Gastrocnemius medialis (tissue), 4 donors: ENCODE results near the gene UBR4. TPM values are rescaled to one million over a fixed set of nuclear protein-coding genes. Genes with fewer than 3 reads are reported as not detected.
A peak's percentile ranks its signal among the peaks of the same experiment; 100 is the strongest.

Experiments
- ATAC-seq, 2 donors: fragments of 150-250 bp; one replicate each; pipeline ENCODE4 v1.9.1; 2016
- DNase-seq, 2 donors: peaks; one replicate each; pipeline ENCODE4 v3.0.0-alpha.2; 2019
- H3K27ac ChIP-seq, 4 donors: fragments of 200-600 bp; sonication (generic); 1 replicate in 1 of 4; 2 replicates in 3 of 4; pipeline ENCODE4 v1.5.1; 2016 to 2018; ENCODE audit warnings: mild to moderate bottlenecking in 2 of 4, moderate library complexity in 1 of 4
- H3K27me3 ChIP-seq, 3 donors: fragments of 200-600 bp; sonication (generic) in 2 of 3; 1 replicate in 1 of 3; 2 replicates in 2 of 3; pipeline versions ENCODE4 v1.5.1 to v1.6.0; 2016 to 2019; ENCODE audit warnings: mild to moderate bottlenecking in 1 of 3, moderate library complexity in 1 of 3
- H3K36me3 ChIP-seq, 2 donors: fragments of 200-600 bp; sonication (generic) in 1 of 2; one replicate each; pipeline ENCODE4 v1.5.1; 2017 to 2018
- H3K4me1 ChIP-seq, 2 donors: fragments of 200-600 bp; sonication (generic) in 1 of 2; one replicate each; pipeline ENCODE4 v1.5.1; 2016 to 2017; ENCODE audit warnings: mild to moderate bottlenecking in 2 of 2
- H3K4me3 ChIP-seq, 4 donors: fragments of 200-600 bp; sonication (generic) in 3 of 4; 1 replicate in 1 of 4; 2 replicates in 3 of 4; pipeline ENCODE4 v1.5.1; 2016 to 2019; ENCODE audit warnings: mild to moderate bottlenecking in 2 of 4
- H3K9me3 ChIP-seq, 3 donors: fragments of 200-600 bp; sonication (generic) in 2 of 3; 1 replicate in 1 of 3; 2 replicates in 2 of 3; pipeline ENCODE4 v1.5.1; 2016 to 2019
- CTCF ChIP-seq, 5 experiments: fragments of 450-650 bp in 3 of 5; fragments of 200-600 bp in 2 of 5; sonication (generic) in 2 of 5; IDR thresholded peaks in 4 of 5; conservative IDR thresholded peaks in 1 of 5; 1 replicate in 4 of 5; 2 replicates in 1 of 5; pipeline ENCODE4 v1.5.1; 2016 to 2019; ENCODE audit warnings: antibody characterized with exemption in 5 of 5, mild to moderate bottlenecking in 3 of 5, moderate library complexity in 3 of 5
- POLR2A ChIP-seq, 2 donors: fragments of 450-650 bp; IDR thresholded peaks; one replicate each; pipeline ENCODE4 v1.6.1; 2017; ENCODE audit warnings: antibody characterized with exemption in 2 of 2, mild to moderate bottlenecking in 2 of 2, moderate library complexity in 2 of 2
- in situ Hi-C, 4 donors: fragments of 200-750 bp; cut with MboI; loops; one replicate each; pipeline versions ENCODE4 v1.15.0 to v1.8.0; 2017; ENCODE audit warnings: low sequenced_read_pairs in 4 of 4
- intact Hi-C: fragments of 100-400 bp; cut with DNase I; formaldehyde crosslinking; loops from one replicate; pipeline ENCODE4 v1.15.1; 2023; ENCODE audit warnings: low total_unique reads
- total RNA-seq, 4 donors: library from RNA; depleted of rRNA; stranded (reverse); fragments of >200 nt; gene quantifications; one replicate each; pipeline versions ENCODE4 v1.1.0 to v1.2.3, GENCODE V29; 2016

Gene UBR4
- total RNA-seq, 4 donors from 2014 or later, result 156 to 293 (median 197) TPM

GRCh38 chr1:19121192-19121591 is 88.9 kb downstream of the UBR4 start:
- TF ChIP-seq CTCF (IDR thresholded peaks at IDR 0.05 in 4 of 5, conservative IDR thresholded peaks at IDR 0.05 in 1 of 5), result no peak
- TF ChIP-seq POLR2A (IDR thresholded peaks at IDR 0.05), result no peak
- ATAC-seq (no peak), DNase-seq (no peak)
- H3K36me3 ChIP-seq, result peaks cover 30 to 99% of the 10 kb centered on the region in 2 donors
- no peak overlapping the region for H3K27ac ChIP-seq
- intact Hi-C loops (no loop called here), in situ Hi-C loops (no loop called here)
- H3K4me1 ChIP-seq, result no peaks in the 10 kb centered on the region
- H3K27me3 ChIP-seq, result no peaks in the 10 kb centered on the region
- no peak overlapping the region for H3K4me3 ChIP-seq
- H3K9me3 ChIP-seq, result no peaks in the 10 kb centered on the region

- intact Hi-C loops, result no loop called here
- H3K9me3 ChIP-seq, result no peaks in the 10 kb centered on the region
- DNase-seq, result no peak
- no peak overlapping the region for H3K27ac ChIP-seq
- no peak for ATAC-seq
- no peaks in the 10 kb centered on the region for H3K27me3 ChIP-seq
- in situ Hi-C loops, result no loop called here
- H3K4me3 ChIP-seq, result no peak overlapping the region
- TF ChIP-seq POLR2A (IDR thresholded peaks at IDR 0.05), result no peak
- peaks cover 23 to 99% of the 10 kb centered on the region in 2 donors for H3K36me3 ChIP-seq
- H3K4me1 ChIP-seq, result no peaks in the 10 kb centered on the region
These were observed 90.0 kb downstream of the UBR4 start for GRCh38 chr1:19120070-19120469.

GRCh38 chr1:19115082-19115808 is 94.8 kb downstream of the UBR4 start:
- H3K27me3 ChIP-seq, result no peaks in the 10 kb centered on the region
- TF ChIP-seq CTCF (IDR thresholded peaks at IDR 0.05 in 4 of 5, conservative IDR thresholded peaks at IDR 0.05 in 1 of 5) (no peak), POLR2A (IDR thresholded peaks at IDR 0.05) (no peak)
- intact Hi-C loops, result loop anchor here (10.0 kb wide), 1 partner anchor 60 kb away; no protein-coding TSS in a partner anchor
- no peaks in the 10 kb centered on the region for H3K9me3 ChIP-seq
- in situ Hi-C loops, result no loop called here
- peaks cover 24 to 99% of the 10 kb centered on the region in 2 donors for H3K36me3 ChIP-seq
- H3K27ac ChIP-seq, result no peak overlapping the region
- DNase-seq, result no peak
- H3K4me3 ChIP-seq, result no peak overlapping the region
- no peak for ATAC-seq
- no peaks in the 10 kb centered on the region for H3K4me1 ChIP-seq

- peaks cover 15 to 99% of the 10 kb centered on the region in 2 donors for H3K36me3 ChIP-seq
- no peaks in the 10 kb centered on the region for H3K27me3 ChIP-seq
- no peak for DNase-seq
- no peak overlapping the region for H3K4me3 ChIP-seq
- in situ Hi-C loops (no loop called here), intact Hi-C loops (loop anchor here (10.0 kb wide), 1 partner anchor 61 kb away; no protein-coding TSS in a partner anchor)
- H3K4me1 ChIP-seq, result no peaks in the 10 kb centered on the region
- no peaks in the 10 kb centered on the region for H3K9me3 ChIP-seq
- ATAC-seq, result no peak
- TF ChIP-seq POLR2A (IDR thresholded peaks at IDR 0.05) (no peak), CTCF (IDR thresholded peaks at IDR 0.05 in 4 of 5, conservative IDR thresholded peaks at IDR 0.05 in 1 of 5) (peak in 1 of 5 experiments; percentile 25)
- H3K27ac ChIP-seq, result no peak overlapping the region
These were observed 96.4 kb downstream of the UBR4 start for GRCh38 chr1:19113697-19114092.

- peaks cover 15 to 99% of the 10 kb centered on the region in 2 donors for H3K36me3 ChIP-seq
- TF ChIP-seq CTCF (IDR thresholded peaks at IDR 0.05 in 4 of 5, conservative IDR thresholded peaks at IDR 0.05 in 1 of 5), result no peak
- no peak for TF ChIP-seq POLR2A (IDR thresholded peaks at IDR 0.05)
- intact Hi-C loops, result loop anchor here (10.0 kb wide), 1 partner anchor 62 kb away; no protein-coding TSS in a partner anchor
These were observed 97.0 kb downstream of the UBR4 start for GRCh38 chr1:19112891-19113696.

More at GRCh38 chr1:19112891-19113696, 97.0 kb downstream of the UBR4 start:
- in situ Hi-C loops, result no loop called here
- Histone ChIP-seq H3K27me3 (no peaks in the 10 kb centered on the region), H3K27ac (no peak overlapping the region), H3K4me3 (no peak overlapping the region), H3K4me1 (no peaks in the 10 kb centered on the region), H3K9me3 (no peaks in the 10 kb centered on the region)
- ATAC-seq, result no peak
- no peak for DNase-seq
